ENCODE results near the gene MEGF8.
A peak's percentile ranks its signal among the peaks of the same experiment; 100 is the strongest.

MEGF8 gene

DNA sequence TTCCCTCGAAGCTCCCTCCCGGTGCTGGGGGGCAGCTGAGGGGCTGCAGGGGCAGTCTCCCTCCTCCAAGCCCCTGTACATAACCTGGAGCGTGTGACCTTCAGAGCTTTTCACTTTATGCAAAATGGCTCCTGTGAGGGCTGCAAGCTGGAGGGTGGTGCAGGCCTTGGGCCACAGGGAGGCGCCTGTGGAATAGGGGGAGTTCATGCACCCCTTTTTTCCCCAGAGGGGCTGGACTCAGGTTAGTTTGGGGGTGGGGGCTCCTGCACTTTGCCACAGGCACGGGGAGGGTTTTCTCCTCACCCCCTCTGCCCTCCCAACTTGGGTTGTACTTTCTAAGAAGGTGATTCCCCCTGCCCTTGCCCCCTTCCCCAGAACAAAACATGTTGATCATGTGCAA is 30.1 kb upstream of the MEGF8 start:
- in situ Hi-C loops (cut with HindIII; ENCODE audit: low pct_ligation_motif_present, low sequenced_read_pairs): no loop called here
- Histone ChIP-seq H3K27ac (no peak overlapping the region), H3K27me3 (replicated peaks) (no peaks in the 10 kb centered on the region), H3K4me3 (ENCODE audit: low read depth, low read length) (no peak overlapping the region), H3K36me3 (replicated peaks) (peaks cover 48% of the 10 kb centered on the region)
- DNase-seq: no peak
- TF ChIP-seq, protein P1, sequence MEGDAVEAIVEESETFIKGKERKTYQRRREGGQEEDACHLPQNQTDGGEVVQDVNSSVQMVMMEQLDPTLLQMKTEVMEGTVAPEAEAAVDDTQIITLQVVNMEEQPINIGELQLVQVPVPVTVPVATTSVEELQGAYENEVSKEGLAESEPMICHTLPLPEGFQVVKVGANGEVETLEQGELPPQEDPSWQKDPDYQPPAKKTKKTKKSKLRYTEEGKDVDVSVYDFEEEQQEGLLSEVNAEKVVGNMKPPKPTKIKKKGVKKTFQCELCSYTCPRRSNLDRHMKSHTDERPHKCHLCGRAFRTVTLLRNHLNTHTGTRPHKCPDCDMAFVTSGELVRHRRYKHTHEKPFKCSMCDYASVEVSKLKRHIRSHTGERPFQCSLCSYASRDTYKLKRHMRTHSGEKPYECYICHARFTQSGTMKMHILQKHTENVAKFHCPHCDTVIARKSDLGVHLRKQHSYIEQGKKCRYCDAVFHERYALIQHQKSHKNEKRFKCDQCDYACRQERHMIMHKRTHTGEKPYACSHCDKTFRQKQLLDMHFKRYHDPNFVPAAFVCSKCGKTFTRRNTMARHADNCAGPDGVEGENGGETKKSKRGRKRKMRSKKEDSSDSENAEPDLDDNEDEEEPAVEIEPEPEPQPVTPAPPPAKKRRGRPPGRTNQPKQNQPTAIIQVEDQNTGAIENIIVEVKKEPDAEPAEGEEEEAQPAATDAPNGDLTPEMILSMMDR (IDR thresholded peaks at IDR 0.05; ENCODE audit: low read depth, low read length, missing control alignments): no peak

DNA sequence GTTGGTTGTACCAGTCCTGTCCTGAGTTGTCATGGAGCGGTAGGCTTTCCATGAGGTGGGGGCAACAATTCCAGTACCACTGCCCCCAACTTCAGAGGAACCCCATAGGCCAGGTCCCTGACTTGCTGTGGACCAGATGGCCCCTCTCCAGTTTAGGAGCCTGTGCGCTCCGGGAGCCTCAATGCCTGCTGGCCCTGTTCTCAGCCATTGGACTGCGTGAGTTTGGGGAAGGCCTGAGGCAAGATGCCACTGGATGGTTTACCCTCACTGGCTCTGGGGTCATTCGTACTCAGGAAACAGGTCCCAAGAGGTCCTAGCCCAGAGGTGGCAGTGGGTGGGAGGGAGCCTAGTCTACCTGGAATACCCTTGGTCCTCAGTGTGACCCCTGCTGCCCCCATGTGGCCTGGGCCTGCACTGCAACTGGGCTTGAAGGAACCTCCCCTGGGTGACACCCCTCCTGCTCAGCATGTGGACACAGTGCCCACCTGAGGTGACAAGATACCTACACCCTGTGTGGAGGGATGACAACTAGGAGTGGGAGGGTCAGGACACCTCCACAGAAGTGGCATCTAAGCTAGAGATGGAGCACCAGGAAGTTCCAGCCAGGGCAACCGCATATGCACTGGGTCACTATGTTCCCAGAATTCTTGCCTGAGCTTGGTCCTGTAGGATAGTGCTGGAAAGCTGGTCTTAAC is 29.5 kb upstream of the MEGF8 start:
- no peak overlapping the region for H3K27ac ChIP-seq
- no peak for DNase-seq
- no peaks in the 10 kb centered on the region for H3K27me3 ChIP-seq (replicated peaks)
- in situ Hi-C loops (cut with HindIII; ENCODE audit: low pct_ligation_motif_present, low sequenced_read_pairs): no loop called here
- TF ChIP-seq, protein P1 (IDR thresholded peaks at IDR 0.05; ENCODE audit: low read depth, low read length, missing control alignments): peak; percentile 99
- H3K36me3 ChIP-seq (replicated peaks): peaks cover 41% of the 10 kb centered on the region
- no peak overlapping the region for H3K4me3 ChIP-seq (ENCODE audit: low read depth, low read length)

DNA sequence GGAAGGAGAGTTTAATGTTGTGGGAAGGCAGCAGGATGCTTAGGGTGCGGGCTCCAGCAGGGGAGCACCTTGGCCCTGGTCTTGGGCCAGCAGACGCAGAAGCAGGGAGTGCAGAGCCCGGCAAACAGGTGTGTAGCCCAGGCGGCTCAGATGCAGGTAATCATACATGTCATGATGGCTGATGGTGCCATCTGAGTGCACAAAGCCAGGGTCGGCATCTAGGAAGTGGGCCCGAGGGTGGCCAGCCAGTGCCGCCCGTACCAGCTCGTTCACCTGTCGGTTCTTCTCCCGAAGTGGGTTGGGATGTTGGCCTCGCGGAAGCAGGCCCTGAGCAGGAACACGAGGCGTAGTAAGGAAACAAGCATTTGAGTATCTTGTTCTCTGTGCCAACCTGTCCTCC is 28.4 kb upstream of the MEGF8 start:
- in situ Hi-C loops (cut with HindIII; ENCODE audit: low pct_ligation_motif_present, low sequenced_read_pairs): no loop called here

DNA sequence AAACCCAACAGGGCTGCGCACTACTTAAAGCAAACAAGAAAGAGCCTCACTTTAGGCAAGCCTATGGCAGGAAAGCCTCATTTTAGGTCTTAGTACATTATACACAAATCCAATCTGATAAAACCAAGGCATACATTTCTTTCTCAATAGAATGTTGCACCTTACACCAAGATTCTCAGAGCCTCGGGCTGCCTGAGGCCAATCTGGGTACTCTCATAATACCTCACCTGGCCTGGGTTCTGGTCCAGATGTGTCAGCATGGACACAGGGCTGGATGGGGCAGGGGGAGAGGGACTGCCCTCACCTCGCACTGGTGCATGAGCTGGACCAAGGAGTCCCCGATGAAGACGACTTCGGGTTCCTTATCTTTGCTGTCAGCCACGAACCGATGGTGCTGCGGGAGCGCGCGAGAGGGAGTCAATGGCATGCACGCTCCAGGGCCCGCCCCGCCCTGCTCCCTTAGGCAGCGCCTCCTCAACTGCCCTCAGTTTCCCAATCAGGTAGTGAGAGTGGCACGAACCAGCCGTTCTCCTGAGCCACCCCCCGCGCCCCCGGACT is 23.7 kb upstream of the MEGF8 start, which contains the start of gene PRR19:
Gene PRR19 (plus strand): TSS at position 487 of the 558 bp plus-strand sequence. CDS start 7,453 bp downstream, outside the sequence.
- H3K27me3 ChIP-seq (replicated peaks): no peaks in the 10 kb centered on the region
- H3K27ac ChIP-seq: no peak within 1 kb of the TSS
- DNase-seq: no peak
- H3K36me3 ChIP-seq (replicated peaks): peaks cover 4% of the 10 kb centered on the region
- TF ChIP-seq, protein P1 (IDR thresholded peaks at IDR 0.05; ENCODE audit: low read depth, low read length, missing control alignments): no peak
- peak within 1 kb of the TSS; percentile 80 for H3K4me3 ChIP-seq (ENCODE audit: low read depth, low read length)
- in situ Hi-C loops (cut with HindIII; ENCODE audit: low pct_ligation_motif_present, low sequenced_read_pairs): no loop called here

More for the DNA sequence above, 28.4 kb upstream of the MEGF8 start:
- peaks cover 31% of the 10 kb centered on the region for H3K36me3 ChIP-seq (replicated peaks)
- H3K4me3 ChIP-seq (ENCODE audit: low read depth, low read length): no peak overlapping the region
- no peak overlapping the region for H3K27ac ChIP-seq
- TF ChIP-seq, protein P1 (IDR thresholded peaks at IDR 0.05; ENCODE audit: low read depth, low read length, missing control alignments): no peak
- DNase-seq: no peak
- no peaks in the 10 kb centered on the region for H3K27me3 ChIP-seq (replicated peaks)

DNA sequence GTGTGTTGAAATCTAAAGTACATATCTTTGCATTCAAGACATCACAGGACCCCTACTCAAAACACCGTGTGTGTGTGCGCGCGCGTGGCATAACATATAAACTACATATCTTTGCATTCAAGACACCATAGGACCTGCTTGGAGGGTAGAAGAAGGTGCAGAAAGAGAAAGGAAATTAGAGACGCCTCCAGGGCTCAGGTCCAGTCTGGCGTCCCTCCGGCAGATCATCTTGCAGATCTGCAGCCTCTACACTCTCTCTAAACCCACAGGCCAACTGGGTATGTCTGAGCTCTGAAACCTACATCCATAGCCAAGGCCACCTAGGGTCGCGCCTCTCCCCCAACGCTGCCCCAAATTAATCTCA is 22.4 kb upstream of the MEGF8 start:
- no peak for DNase-seq
- no peaks in the 10 kb centered on the region for H3K36me3 ChIP-seq (replicated peaks)
- TF ChIP-seq, protein P1 (IDR thresholded peaks at IDR 0.05; ENCODE audit: low read depth, low read length, missing control alignments): no peak
- no peaks in the 10 kb centered on the region for H3K27me3 ChIP-seq (replicated peaks)
- H3K4me3 ChIP-seq (ENCODE audit: low read depth, low read length): peak overlapping the region; percentile 80
- no peak overlapping the region for H3K27ac ChIP-seq
- in situ Hi-C loops (cut with HindIII; ENCODE audit: low pct_ligation_motif_present, low sequenced_read_pairs): no loop called here

Data from brain microvascular endothelial cell (primary cell).